Lower lobe of right lung (tissue), 2 donors: ENCODE measurements around the gene CYFIP1. TPM values are rescaled to one million over a fixed set of nuclear protein-coding genes. Genes with fewer than 3 reads are reported as not detected.

ENCODE experiments used
- ATAC-seq, 2 donors: fragments of 200-7000 bp; cut with Tn5 transposase; one replicate each; pipeline ENCODE4 v1.9.1; 2020 to 2022; ENCODE audit warnings: mild to moderate bottlenecking in 2 of 2, moderate library complexity in 2 of 2
- DNase-seq: peaks from one replicate; pipeline ENCODE4 v3.0.0-alpha.2; 2020
- H3K27ac ChIP-seq: fragments of 200-600 bp; one replicate; pipeline ENCODE4 v1.8.0; 2022
- H3K27me3 ChIP-seq: fragments of 200-600 bp; one replicate; pipeline ENCODE4 v1.8.0; 2022; ENCODE audit warnings: low read depth
- H3K36me3 ChIP-seq: fragments of 200-600 bp; one replicate; pipeline ENCODE4 v1.8.0; 2022; ENCODE audit warnings: mild to moderate bottlenecking
- H3K4me1 ChIP-seq: fragments of 200-600 bp; one replicate; pipeline ENCODE4 v1.8.0; 2022
- H3K4me3 ChIP-seq: fragments of 200-600 bp; one replicate; pipeline ENCODE4 v1.8.0; 2022; ENCODE audit warnings: mild to moderate bottlenecking
- H3K9me3 ChIP-seq: fragments of 200-600 bp; one replicate; pipeline ENCODE4 v1.8.0; 2022
- intact Hi-C: fragments of 100-400 bp; cut with DNase I; formaldehyde crosslinking; loops from one replicate; pipeline ENCODE4 v1.11.0; 2022
- total RNA-seq: library from RNA; stranded (reverse); fragmentation: NEBNext Ultra II Directional; extraction: Animal tissue kit (Norgen Biotek cat#: 25700); gene quantifications from one replicate; pipeline ENCODE4 v1.2.1, GENCODE V29; 2021
- TF ChIP-seq, protein P1 (sequence below): fragments of 200-600 bp; IDR thresholded peaks from one replicate; pipeline ENCODE4 v1.8.0; 2022; ENCODE audit warnings: antibody characterized with exemption, mild to moderate bottlenecking
- donor health status: DM: no; HTN: yes; CAD: no; lungs with severe emphysema.

CYFIP1 gene
- total RNA-seq, 1 donor from 2014 or later, result 153 TPM

DNA sequence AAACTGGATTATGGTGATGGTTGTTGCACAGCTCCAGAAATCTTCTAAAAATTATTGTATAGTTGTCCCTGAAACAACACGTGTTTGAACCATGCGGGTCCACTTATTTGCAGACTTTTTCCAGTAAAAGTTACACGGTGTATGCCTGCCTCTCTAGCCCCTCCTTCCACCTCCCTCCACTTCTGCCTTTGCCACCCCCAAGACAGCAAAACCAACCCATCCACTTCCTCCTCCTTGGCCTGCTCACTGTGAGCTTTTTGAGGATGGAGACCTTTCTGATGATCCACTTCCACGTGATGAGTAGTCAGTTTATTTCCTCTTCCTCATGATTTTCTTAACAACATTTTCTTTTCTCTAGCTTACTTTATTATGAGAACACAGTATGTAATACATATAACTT lies 5.4 kb downstream of the CYFIP1 start:
- H3K27ac ChIP-seq, result no peak overlapping the region
- no peak for DNase-seq

GRCh38 chr15:22973987-22974386 lies 6.2 kb downstream of the CYFIP1 start:
- Histone ChIP-seq H3K9me3 (no peaks in the 10 kb centered on the region), H3K27ac (no peak overlapping the region), H3K4me3 (no peak overlapping the region), H3K36me3 (no peaks in the 10 kb centered on the region), H3K27me3 (no peaks in the 10 kb centered on the region), H3K4me1 (peaks cover 44% of the 10 kb centered on the region)
- DNase-seq (no peak), ATAC-seq (no peak)
- intact Hi-C loops, result no loop called here
- TF ChIP-seq, protein P1, sequence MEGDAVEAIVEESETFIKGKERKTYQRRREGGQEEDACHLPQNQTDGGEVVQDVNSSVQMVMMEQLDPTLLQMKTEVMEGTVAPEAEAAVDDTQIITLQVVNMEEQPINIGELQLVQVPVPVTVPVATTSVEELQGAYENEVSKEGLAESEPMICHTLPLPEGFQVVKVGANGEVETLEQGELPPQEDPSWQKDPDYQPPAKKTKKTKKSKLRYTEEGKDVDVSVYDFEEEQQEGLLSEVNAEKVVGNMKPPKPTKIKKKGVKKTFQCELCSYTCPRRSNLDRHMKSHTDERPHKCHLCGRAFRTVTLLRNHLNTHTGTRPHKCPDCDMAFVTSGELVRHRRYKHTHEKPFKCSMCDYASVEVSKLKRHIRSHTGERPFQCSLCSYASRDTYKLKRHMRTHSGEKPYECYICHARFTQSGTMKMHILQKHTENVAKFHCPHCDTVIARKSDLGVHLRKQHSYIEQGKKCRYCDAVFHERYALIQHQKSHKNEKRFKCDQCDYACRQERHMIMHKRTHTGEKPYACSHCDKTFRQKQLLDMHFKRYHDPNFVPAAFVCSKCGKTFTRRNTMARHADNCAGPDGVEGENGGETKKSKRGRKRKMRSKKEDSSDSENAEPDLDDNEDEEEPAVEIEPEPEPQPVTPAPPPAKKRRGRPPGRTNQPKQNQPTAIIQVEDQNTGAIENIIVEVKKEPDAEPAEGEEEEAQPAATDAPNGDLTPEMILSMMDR, result no peak

More for the DNA sequence above, 5.4 kb downstream of the CYFIP1 start:
- H3K9me3 ChIP-seq, result no peaks in the 10 kb centered on the region
- no peak overlapping the region for H3K4me3 ChIP-seq
- H3K36me3 ChIP-seq, result no peaks in the 10 kb centered on the region
- TF ChIP-seq, protein P1, result no peak
- H3K27me3 ChIP-seq, result no peaks in the 10 kb centered on the region
- ATAC-seq, result peak; percentile 60 to 77
- intact Hi-C loops, result no loop called here
- H3K4me1 ChIP-seq, result peaks cover 44% of the 10 kb centered on the region

GRCh38 chr15:22973286-22973685 lies 6.9 kb downstream of the CYFIP1 start:
- Histone ChIP-seq H3K4me3 (no peak overlapping the region), H3K4me1 (peaks cover 41% of the 10 kb centered on the region), H3K9me3 (no peaks in the 10 kb centered on the region), H3K27me3 (no peaks in the 10 kb centered on the region), H3K36me3 (no peaks in the 10 kb centered on the region), H3K27ac (no peak overlapping the region)
- DNase-seq, result no peak
- TF ChIP-seq, protein P1, result no peak
- intact Hi-C loops, result no loop called here
- peak in 1 of 2 donors; percentile 37 for ATAC-seq

- intact Hi-C loops, result no loop called here
Measured at GRCh38 chr15:22969489-22969888, 10.7 kb downstream of the CYFIP1 start.

DNA sequence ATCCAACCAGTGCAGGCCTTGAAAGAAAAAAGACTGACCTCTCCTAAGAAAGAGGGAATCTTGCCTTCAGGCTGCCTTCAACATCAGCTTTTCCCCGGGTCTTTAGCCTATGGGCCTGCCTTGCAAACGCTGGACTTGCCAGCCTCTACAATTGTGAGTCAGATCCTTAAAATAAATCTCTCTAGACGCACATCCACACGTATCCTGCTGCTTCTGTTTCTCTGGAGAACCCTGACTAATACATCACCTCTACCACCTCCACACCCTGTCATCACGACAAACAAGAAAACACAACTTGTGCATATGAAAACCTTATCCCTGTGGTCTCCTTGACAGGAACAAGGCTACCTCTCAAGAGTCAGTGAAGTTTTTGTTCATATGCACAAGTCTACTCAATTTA lies 11.8 kb downstream of the CYFIP1 start:
- Histone ChIP-seq H3K9me3 (no peaks in the 10 kb centered on the region), H3K4me3 (no peak overlapping the region), H3K27ac (no peak overlapping the region), H3K36me3 (no peaks in the 10 kb centered on the region), H3K27me3 (no peaks in the 10 kb centered on the region), H3K4me1 (peaks cover 32% of the 10 kb centered on the region)
- ATAC-seq (no peak), DNase-seq (no peak)
- intact Hi-C loops, result no loop called here
- TF ChIP-seq, protein P1, result no peak

More at GRCh38 chr15:22969489-22969888, 10.7 kb downstream of the CYFIP1 start:
- H3K27ac ChIP-seq, result no peak overlapping the region
- no peaks in the 10 kb centered on the region for H3K36me3 ChIP-seq
- no peak for DNase-seq
- H3K4me1 ChIP-seq, result peaks cover 34% of the 10 kb centered on the region
- ATAC-seq, result no peak
- no peaks in the 10 kb centered on the region for H3K27me3 ChIP-seq
- H3K9me3 ChIP-seq, result no peaks in the 10 kb centered on the region
- no peak overlapping the region for H3K4me3 ChIP-seq
- TF ChIP-seq, protein P1, result no peak
